ENCODE measurements around the gene CCL14. TPM values are rescaled to one million over a fixed set of nuclear protein-coding genes. Genes with fewer than 3 reads are reported as not detected.
"Not testable (repeated sequence)": the region's sequence is repeated elsewhere in the genome, so short reads cannot be mapped to it uniquely, and the experiment has no call there.

Gene CCL14
- total RNA-seq (2014; rRNA removed; shearing (Covaris generic)), result not detected in 2 replicates
- polyA plus RNA-seq (2015; cell fraction: cytosol; rRNA removed), result not detected in 2 replicates
- polyA plus RNA-seq (2015; cell fraction: nucleus; rRNA removed), result not detected in 2 replicates

DNA sequence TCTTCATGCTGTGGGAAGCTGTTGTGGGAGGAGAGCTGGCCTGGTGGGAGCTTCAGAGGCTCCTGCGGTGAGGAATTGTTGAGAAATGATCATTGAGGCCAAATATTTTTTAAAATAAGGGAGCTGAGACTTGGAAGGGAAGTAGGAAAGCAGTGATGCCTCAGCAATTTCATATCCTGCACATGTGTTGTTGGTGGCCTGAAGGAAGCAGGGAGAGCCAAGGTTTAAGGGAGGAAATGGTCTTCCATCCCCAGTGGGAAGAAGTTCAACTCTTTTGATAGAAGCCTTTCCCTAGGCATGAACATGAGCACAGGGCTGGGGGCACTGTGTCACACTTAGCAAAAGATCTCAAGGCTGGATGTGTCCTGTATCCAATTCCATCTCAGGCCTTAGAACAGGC is at the start of gene CCL14:
TSS of gene CCL14 (minus strand) at position 87 of the 400 bp plus-strand sequence. CDS start at position 7, 80 bp downstream.
- no peak for DNase-seq (ENCODE audit: low read depth, low spot score)
- in situ Hi-C loops (cut with HindIII; ENCODE audit: low pct_unique_long_range_greater_than_20kb, low sequenced_read_pairs), result no loop called here

DNA sequence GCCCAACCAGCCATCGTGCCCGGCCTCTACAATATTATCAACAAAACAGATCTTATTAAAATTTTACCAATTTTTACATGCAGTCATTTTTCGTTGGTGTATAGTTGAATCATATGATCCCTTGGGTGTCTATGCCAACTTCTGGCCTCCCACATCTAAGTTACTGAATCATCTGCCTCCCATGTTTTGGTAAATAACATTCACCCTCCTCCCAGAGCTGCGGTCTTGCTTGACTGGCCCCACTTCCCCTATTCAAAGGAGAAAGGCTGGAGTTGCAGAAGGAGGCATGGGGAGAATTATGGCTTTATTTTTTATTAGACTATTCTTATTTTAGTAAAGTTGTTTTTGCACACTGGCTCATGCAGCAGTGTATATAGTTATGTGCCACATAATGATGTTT is 49.7 kb upstream of the CCL14 start:
- in situ Hi-C loops (cut with HindIII; ENCODE audit: low pct_unique_long_range_greater_than_20kb, low sequenced_read_pairs), result no loop called here
- no peak for DNase-seq (ENCODE audit: low read depth, low spot score)

DNA sequence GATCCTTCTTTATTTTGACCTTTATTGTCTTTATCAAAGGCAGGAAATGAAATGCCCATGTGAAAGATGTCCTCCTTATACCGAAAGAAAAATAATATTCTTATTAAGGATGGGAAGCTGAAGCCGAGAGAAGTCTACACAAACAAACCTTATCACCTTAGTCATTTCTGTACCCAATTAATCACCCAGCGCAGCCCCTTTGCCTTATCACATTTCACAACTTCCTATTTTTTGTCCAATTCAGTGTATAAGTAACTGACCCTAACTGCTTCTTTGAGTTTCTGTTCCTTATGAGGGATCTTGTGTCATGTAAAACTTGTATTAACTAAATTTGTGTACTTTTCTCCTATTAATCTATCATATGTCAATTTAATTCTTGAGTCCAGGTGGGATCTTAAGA is 47.6 kb upstream of the CCL14 start:
- DNase-seq (ENCODE audit: low read depth, low spot score), result no peak
- in situ Hi-C loops (cut with HindIII; ENCODE audit: low pct_unique_long_range_greater_than_20kb, low sequenced_read_pairs), result no loop called here

DNA sequence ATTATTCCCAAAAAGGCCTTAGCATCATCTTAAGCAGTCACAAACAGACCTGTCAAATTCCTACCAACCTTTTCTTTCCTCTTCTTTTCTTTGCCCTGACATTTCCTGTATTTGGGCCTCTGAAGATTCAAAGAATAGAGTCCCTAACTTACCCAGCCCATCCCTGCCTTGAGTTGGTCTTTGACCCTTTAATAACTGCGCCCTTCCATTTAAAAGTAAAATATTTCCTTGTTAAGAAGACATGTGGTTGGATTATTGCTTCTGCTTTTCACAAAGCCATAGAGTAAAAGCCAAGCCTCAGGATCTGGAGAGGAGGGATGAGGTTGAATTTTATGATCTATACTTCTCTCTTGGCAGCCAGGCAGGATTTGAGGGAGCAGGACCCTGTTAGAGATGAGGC is 44.4 kb upstream of the CCL14 start:
- no peak for DNase-seq (ENCODE audit: low read depth, low spot score)
- in situ Hi-C loops (cut with HindIII; ENCODE audit: low pct_unique_long_range_greater_than_20kb, low sequenced_read_pairs), result no loop called here

DNA sequence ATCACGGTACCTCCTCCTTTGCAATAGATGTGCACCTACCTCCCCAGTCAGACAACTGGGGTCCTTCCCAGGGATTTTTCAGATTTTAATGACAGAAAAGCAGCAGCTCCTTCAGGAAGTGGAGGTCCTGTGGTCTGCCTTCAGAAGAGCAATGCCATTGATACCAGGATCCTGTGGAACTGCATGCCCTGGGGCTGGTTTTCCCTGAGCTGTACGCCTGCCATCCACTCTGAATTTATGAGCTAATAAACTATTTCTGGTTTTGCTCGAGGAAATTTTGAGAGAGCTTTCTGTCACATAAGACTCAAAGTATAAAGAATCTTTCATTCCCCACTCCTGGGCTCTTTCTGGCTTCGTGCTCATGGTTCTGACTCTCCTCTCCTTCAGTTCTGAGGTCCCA is 41.2 kb upstream of the CCL14 start:
- in situ Hi-C loops (cut with HindIII; ENCODE audit: low pct_unique_long_range_greater_than_20kb, low sequenced_read_pairs), result no loop called here

DNA sequence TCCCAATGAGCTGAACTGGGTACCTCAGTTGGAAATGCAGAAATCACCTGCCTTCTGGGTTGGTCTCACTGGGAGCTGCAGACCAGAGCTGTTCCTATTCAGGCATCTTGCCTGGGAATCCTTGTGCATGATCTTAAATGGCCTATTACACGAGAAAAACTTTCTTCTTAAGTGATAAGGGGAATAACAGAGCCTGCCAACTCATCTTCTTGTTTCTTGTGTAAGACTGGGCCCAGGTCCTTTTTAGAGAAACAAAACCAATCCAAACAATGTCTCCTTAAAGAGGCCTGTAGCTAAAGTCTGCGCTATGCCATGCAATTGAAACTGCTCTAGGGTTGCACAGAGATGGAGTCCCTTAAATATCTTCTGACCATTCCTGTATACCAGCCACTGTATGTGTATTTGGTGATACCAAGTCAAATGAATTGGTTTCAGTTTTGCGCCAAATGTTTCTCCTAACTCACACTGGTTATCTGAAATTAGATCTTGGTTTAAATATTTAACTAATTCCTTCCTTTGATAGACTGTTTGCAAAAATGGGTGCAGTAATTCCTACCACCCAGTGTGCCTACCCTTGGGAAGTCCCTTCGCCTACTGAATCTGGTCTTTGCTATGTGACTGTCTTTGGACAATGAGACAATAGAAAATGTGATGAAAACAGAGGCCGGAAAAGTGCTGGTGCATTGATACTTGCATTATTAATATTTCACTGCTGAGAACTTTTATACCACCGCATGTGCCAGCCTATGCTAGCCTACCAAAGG is 37.8 kb upstream of the CCL14 start:
- no peak for DNase-seq (ENCODE audit: low read depth, low spot score)
- in situ Hi-C loops (cut with HindIII; ENCODE audit: low pct_unique_long_range_greater_than_20kb, low sequenced_read_pairs), result no loop called here

More for the DNA sequence above, 41.2 kb upstream of the CCL14 start:
- peak; percentile 78 for DNase-seq (ENCODE audit: low read depth, low spot score)

DNA sequence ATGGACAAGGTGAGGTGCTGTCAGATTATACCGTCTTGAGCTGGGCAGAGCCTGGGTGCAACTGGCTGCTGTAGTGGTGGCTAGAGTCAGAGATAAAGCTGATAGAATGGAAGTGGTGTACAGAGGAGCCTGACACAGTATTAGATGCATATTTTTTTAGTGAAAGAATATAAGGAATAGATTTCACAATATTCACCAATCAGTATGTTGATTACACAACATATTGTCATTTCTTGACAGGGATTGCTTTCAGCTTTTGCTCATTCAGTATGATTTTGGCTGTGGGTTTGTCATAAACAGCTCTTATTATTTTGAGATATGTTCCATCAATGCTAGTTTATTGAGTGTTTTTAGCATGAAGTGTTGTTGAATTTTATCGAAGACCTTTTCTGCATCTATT is 32.9 kb upstream of the CCL14 start:
- in situ Hi-C loops (cut with HindIII; ENCODE audit: low pct_unique_long_range_greater_than_20kb, low sequenced_read_pairs), result no loop called here
- no peak for DNase-seq (ENCODE audit: low read depth, low spot score)

DNA sequence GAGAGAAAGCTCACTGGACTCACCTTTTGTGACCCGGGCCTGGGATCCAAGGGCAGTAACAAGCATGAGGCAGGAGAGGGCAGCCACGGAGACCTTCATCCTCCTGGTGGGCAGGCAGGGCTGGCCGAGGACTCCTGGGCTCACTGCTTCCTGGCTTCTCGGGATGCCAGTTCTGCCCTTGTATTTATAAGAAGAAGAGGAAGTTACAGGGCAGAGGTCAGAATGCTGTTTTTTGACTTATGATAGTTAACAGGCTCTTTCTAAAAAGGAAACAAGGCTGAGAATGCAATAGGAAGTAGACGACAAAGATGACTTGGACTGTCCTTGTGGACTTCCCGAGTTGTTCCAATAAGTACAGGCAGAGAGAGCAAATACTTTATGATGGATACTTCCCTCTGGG is 31.3 kb upstream of the CCL14 start, which contains the start of gene CCL23:
TSS of gene CCL23 (minus strand) at position 174 of the 400 bp plus-strand sequence. CDS start at position 99, 75 bp downstream.
- in situ Hi-C loops (cut with HindIII; ENCODE audit: low pct_unique_long_range_greater_than_20kb, low sequenced_read_pairs), result no loop called here

DNA sequence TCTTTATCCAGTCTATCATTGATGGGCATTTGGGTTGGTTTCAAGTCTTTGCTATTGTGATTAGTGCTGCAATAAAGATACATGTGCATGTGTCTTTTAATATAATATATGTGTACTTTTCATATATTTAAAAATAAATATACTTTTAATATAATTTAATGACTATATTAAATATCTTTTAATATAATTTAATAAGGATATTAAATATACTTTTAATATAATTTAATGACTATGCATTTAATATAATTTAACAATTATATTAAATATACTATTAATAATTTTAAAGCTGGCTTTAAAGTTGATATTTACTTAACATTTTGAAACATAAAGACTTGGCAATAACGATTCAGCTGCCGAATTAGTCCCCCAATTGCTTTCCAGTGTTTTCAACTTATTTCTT is 30.0 kb upstream of the CCL14 start:
- no peak for DNase-seq (ENCODE audit: low read depth, low spot score)
- in situ Hi-C loops (cut with HindIII; ENCODE audit: low pct_unique_long_range_greater_than_20kb, low sequenced_read_pairs), result no loop called here

More for the DNA sequence above, 31.3 kb upstream of the CCL14 start, which contains the start of gene CCL23:
- DNase-seq (ENCODE audit: low read depth, low spot score), result no peak

DNA sequence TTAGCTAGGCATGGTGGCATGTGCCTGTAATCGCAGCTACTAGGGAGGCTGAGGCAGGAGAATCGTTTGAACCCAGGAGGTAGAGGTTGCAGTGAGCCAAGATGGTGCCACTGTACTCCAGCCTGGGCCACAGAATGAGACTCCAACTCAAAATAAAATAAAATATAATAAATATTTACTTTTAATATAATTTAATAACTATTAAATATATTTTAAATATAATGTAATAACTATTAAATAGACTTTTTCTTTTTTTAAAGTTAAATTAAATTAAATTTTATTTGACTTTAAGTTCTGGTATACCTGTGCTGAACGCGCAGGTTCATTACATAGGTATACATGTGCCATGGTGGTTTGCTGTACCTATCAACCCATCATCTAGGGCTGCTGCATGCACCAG is 29.4 kb upstream of the CCL14 start:
- in situ Hi-C loops (cut with HindIII; ENCODE audit: low pct_unique_long_range_greater_than_20kb, low sequenced_read_pairs); DNase-seq (ENCODE audit: low read depth, low spot score): not testable (repeated sequence)

DNA sequence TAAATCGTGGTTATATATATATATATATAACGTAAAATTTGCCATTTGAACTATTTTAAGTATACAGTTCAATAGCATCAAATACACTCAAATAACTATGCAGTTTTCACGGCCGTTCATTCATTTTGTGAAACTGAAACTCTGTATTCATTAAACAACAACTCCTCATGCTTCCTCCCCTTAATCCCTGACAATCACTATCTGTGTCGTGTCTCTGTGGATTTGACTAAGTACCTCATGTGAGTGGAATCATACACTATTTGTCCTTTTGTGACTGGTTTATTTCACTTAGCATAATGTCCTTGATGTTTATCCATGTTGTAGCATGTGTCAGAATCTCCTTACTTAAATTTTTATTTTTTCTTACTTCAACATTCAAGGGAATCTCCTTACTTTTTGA is 28.4 kb upstream of the CCL14 start:
- peak; percentile 82 for DNase-seq (ENCODE audit: low read depth, low spot score)
- in situ Hi-C loops (cut with HindIII; ENCODE audit: low pct_unique_long_range_greater_than_20kb, low sequenced_read_pairs), result no loop called here

DNA sequence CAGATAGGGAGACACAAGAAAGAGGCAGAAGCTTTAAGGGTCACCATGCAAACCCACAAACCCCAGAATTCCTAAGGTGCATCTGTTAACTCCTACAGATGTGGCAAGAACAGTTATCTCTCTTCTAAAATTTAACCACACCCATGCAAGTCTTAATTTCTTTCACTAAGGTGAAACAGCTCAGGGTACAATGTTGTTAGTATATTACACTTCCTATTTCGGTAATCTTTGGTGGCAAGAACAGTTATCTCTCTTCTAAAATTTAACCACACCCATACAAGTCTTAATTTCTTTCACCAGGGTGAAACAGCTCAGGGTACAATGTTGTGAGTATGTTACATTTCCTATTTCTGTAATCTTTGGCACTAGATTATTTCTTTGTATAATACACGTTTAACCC is 24.7 kb upstream of the CCL14 start:
- in situ Hi-C loops (cut with HindIII; ENCODE audit: low pct_unique_long_range_greater_than_20kb, low sequenced_read_pairs), result no loop called here
- DNase-seq (ENCODE audit: low read depth, low spot score), result no peak

DNA sequence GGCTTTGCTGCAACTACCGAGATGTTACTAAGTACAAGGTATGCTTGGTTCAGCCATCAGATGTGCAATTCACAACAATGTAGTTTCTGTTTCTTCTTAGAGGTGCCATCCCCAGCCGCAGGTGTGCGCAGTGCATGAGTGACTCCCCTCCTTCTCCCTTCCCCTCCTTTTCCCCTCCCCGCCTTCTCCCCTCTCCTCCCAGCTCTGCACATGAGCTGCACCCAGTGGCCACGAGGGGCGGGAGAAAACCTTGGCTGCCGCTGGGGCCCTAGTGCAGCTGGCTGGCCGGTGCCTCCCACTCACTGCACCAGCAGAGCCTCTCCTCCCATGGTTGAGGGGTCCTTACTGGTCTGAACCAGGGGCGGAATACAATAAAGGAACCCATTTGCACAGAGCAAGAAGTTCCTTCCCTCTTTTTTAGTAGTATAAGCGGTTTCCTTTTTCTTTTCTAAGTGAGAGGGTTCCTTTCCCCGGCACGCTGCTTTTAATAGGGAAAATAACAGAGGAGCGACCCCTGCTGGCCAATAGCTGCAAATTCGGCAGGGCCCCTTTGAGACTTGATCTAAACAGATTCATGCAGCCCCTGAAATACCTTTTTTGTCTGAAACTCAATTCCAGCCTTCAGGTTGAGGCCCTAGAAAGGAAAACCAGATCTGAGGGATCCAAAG is 22.6 kb upstream of the CCL14 start:
- DNase-seq (ENCODE audit: low read depth, low spot score), result peak; percentile 55
- in situ Hi-C loops (cut with HindIII; ENCODE audit: low pct_unique_long_range_greater_than_20kb, low sequenced_read_pairs), result no loop called here

DNA sequence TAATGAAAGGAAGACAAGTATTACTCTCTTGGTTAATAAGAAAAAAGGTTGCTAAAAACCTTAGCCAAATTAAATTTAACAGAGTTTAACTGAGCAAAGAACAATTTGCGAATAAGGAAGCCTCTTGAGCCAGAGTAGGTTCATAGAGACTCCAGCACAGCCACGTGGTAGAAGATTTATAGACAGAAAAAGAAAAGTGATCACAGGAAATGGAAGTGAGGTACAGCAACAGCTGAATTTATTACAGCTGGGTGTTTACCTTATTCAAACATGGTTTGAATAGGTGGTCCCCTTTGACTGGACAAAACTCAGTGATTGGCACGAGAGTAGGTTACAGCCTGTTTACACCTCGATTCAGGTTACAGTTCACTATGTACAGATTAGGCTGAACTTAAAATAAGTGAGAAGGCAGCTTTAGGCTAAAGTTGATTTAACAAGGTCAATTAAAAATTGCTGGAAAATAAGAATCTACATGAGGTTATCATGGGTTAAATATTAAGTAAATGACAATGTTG is 18.1 kb upstream of the CCL14 start:
- no peak for DNase-seq (ENCODE audit: low read depth, low spot score)
- in situ Hi-C loops (cut with HindIII; ENCODE audit: low pct_unique_long_range_greater_than_20kb, low sequenced_read_pairs), result no loop called here

DNA sequence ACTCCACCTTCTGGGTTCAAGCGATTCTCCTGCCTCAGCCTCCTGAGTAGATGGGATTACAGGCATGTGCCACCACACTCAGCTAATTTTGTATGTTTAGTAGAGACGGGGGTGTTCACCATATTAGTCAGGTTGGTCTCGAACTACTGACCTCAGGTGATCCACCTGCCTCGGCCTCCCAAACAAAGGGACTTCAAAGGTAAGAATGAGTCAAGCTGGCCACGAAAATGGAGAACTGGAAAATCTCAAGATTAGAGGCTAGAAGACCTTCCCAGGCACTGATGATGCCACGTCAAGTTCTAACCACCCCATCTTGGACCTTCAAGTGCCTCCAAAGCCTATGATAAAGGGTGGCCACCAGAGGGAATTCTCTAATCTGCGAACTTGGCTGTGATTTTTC is 16.1 kb upstream of the CCL14 start:
- in situ Hi-C loops (cut with HindIII; ENCODE audit: low pct_unique_long_range_greater_than_20kb, low sequenced_read_pairs), result no loop called here
- DNase-seq (ENCODE audit: low read depth, low spot score), result no peak

DNA sequence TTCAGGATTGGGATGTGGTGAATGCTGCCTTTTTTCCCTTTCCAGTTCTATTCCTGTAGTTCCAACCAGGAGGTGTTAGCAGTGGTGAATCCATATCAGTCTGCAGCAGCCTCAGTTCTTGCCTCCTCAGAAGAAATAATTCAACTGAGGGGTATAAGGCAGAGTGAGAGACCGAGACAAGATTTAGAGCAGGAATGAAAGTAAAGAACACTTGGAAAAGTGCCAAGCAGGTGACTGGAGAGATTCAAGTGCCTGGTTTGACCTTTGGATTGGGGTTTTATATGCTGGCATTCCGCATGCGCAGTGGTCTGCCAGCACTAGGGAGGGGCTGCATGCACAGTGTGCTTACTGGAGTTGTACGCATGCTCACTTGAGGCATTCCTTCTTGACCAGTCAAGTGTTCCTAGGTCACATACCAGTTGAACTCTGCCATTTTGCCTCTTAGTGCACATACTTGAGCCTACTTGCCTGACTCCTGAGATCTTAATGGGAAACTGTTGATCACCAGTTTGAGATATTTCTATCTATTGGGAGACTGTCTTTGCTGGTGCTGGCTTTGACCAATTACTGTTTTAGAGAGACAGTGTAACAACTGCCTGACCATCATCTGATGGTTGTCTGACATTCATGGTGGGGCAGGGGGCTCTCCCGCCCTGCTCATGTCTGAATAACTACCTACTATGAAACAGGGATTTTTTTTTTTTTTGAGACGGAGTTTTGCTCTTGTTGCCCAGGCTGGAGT is 15.5 kb upstream of the CCL14 start:
- no peak for DNase-seq (ENCODE audit: low read depth, low spot score)
- in situ Hi-C loops (cut with HindIII; ENCODE audit: low pct_unique_long_range_greater_than_20kb, low sequenced_read_pairs), result no loop called here

DNA sequence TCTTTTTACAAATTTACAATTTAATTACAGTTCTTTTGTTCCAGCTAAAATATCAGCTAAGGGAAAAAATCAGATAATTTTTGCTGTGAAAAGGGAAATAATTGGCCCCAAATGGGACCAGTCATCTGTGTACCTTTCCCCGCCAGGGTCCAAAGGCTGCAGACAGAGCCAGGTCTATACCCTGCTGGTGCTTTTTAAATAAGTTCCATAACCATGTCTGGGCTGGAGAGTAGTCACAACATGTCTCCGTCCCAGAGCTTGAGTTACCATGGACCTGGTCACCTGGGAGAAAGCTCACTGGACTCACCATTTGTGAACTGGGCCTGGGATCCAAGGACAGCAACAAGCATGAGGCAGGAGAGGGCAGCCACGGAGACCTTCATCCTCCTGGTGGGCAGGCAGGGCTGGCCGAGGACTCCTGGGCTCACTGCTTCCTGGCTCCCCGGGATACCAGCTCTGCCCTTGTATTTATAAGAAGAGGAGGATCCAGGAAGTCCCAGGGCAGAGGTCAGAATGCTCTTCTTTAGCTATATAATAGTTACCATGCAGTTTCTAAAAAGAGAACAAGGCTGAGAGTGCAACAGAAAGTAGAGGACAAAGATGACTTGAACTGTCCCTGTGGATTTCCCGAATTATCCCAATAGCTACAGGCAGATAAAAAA is 14.7 kb upstream of the CCL14 start, which contains the start of gene CCL15:
TSS of gene CCL15 (minus strand) at position 444 of the 662 bp plus-strand sequence. CDS start at position 383, 61 bp downstream.
- in situ Hi-C loops (cut with HindIII; ENCODE audit: low pct_unique_long_range_greater_than_20kb, low sequenced_read_pairs), result no loop called here

More for the DNA sequence above, 14.7 kb upstream of the CCL14 start, which contains the start of gene CCL15:
- no peak for DNase-seq (ENCODE audit: low read depth, low spot score)
